ENCODE measurements around the gene ADAD2. TPM values are rescaled to one million over a fixed set of nuclear protein-coding genes. Genes with fewer than 3 reads are reported as not detected.
"Not testable (repeated sequence)": the region's sequence is repeated elsewhere in the genome, so short reads cannot be mapped to it uniquely, and the experiment has no call there.

The ADAD2 gene
- total and polyA plus RNA-seq, 10 of the 15 experiments (the other 5 are each of a cell fraction or from before 2014, with no cell fraction given) = 0.44 to 0.68 (median 0.51) TPM; not detected in 7

GRCh38 chr16:84205123-84205522, 14.2 kb downstream of the ADAD2 start:
- WGBS (ENCODE audit: insufficient coverage, insufficient replicate concordance, low lambda C conversion rate, missing lambda C conversion rate) = 13% methylated on average over 6 of the region's 6 CpGs
- not testable (repeated sequence) for FAIRE-seq

GRCh38 chr16:84205976-84206691, 15.2 kb downstream of the ADAD2 start:
- H3K9me3 ChIP-seq (replicated peaks; ENCODE audit: control insufficient read depth, insufficient read depth, low read length) = no peaks in the 10 kb centered on the region; the same call in 2 of the 3 replicates
- WGBS (ENCODE audit: insufficient coverage, insufficient replicate concordance, low lambda C conversion rate, missing lambda C conversion rate) = 41% methylated on average over 17 of the region's 18 CpGs
- POLR2A ChIA-PET = no interaction called here
- intact Hi-C loops (cut with micrococcal nuclease; ENCODE audit: unreplicated experiment) (no loop called here), in situ Hi-C loops (cut with MboI) (no loop called here)
- no peak overlapping the region for H3K27ac ChIP-seq (ENCODE audit: control insufficient read depth, insufficient read depth)
- RAD21 ChIA-PET (ENCODE audit: unreplicated experiment) = no interaction called here
- no peak overlapping the region for H3K4me3 ChIP-seq
- TF ChIP-seq MAX (IDR thresholded peaks at IDR 0.05; ENCODE audit: low read depth, low read length) = no peak
- TF ChIP-seq HCFC1 (IDR thresholded peaks at IDR 0.05; ENCODE audit: low read length) = no peak
- no peaks in the 10 kb centered on the region for H4K20me1 ChIP-seq (ENCODE audit: control insufficient read depth, insufficient read depth)
- no peaks in the 10 kb centered on the region for H3K4me1 ChIP-seq (ENCODE audit: control insufficient read depth, insufficient read depth, low read length)
- DNase-seq (ENCODE audit: low read depth, low spot score) (no peak), ATAC-seq (no peak), FAIRE-seq (no peak)
- H3K27me3 ChIP-seq (replicated peaks in 1 of 2; ENCODE audit: control insufficient read depth in 2 of 2, insufficient read depth in 2 of 2, low read length in 1 of 2) = no peaks in the 10 kb centered on the region
- CTCF ChIA-PET = no interaction called here
- no peak overlapping the region for H2AFZ ChIP-seq (ENCODE audit: control insufficient read depth, low read depth, low read length)
- no TSS peak for BruUV-seq (replicated peaks)
- no peak overlapping the region for H3K9ac ChIP-seq (ENCODE audit: control insufficient read depth, insufficient read depth, low read length)
- no peaks in the 10 kb centered on the region for H3K36me3 ChIP-seq (ENCODE audit: control insufficient read depth in 2 of 2, insufficient read depth in 2 of 2, low read length in 1 of 2)
- no peaks in the 10 kb centered on the region for H3K79me2 ChIP-seq (ENCODE audit: control insufficient read depth, insufficient read depth, low read length)
- H3K4me2 ChIP-seq (ENCODE audit: control insufficient read depth, insufficient read depth) = no peak overlapping the region
- SMC1A ChIA-PET (ENCODE audit: uncharacterized antibody, unreplicated experiment) = no interaction called here

More at GRCh38 chr16:84205123-84205522, 14.2 kb downstream of the ADAD2 start:
- in situ Hi-C loops (cut with MboI); intact Hi-C loops (cut with micrococcal nuclease; ENCODE audit: unreplicated experiment); H4K20me1 ChIP-seq (ENCODE audit: control insufficient read depth, insufficient read depth); DNase-seq (ENCODE audit: low read depth, low spot score); RAD21 ChIA-PET (ENCODE audit: unreplicated experiment); H3K9me3 ChIP-seq (replicated peaks; ENCODE audit: control insufficient read depth, insufficient read depth, low read length); H3K4me1 ChIP-seq (ENCODE audit: control insufficient read depth, insufficient read depth, low read length); POLR2A ChIA-PET; H3K9ac ChIP-seq (ENCODE audit: control insufficient read depth, insufficient read depth, low read length); ATAC-seq; BruUV-seq (replicated peaks); CTCF ChIA-PET; H3K27me3 ChIP-seq (replicated peaks in 1 of 2; ENCODE audit: control insufficient read depth in 2 of 2, insufficient read depth in 2 of 2, low read length in 1 of 2); H3K79me2 ChIP-seq (ENCODE audit: control insufficient read depth, insufficient read depth, low read length); H3K27ac ChIP-seq (ENCODE audit: control insufficient read depth, insufficient read depth); H3K36me3 ChIP-seq (ENCODE audit: control insufficient read depth in 2 of 2, insufficient read depth in 2 of 2, low read length in 1 of 2); H3K4me2 ChIP-seq (ENCODE audit: control insufficient read depth, insufficient read depth); H2AFZ ChIP-seq (ENCODE audit: control insufficient read depth, low read depth, low read length); SMC1A ChIA-PET (ENCODE audit: uncharacterized antibody, unreplicated experiment); H3K4me3 ChIP-seq: not testable (repeated sequence)

Data from GM12878 (cell line).